GM18505 (cell line): ENCODE results near the gene TMEM129.

Source experiments
- ATAC-seq: cut with Tn5 transposase; IDR thresholded peaks from one replicate; pipeline ENCODE4 v1.9.1; 2021; ENCODE audit not compliant: unreplicated experiment
- POLR2A ChIP-seq: IDR thresholded peaks from 4 replicates; pipeline ENCODE4 v1.6.1; 2011; ENCODE audit warnings: borderline replicate concordance; ENCODE audit not compliant: insufficient read depth, insufficient read length; ENCODE audit errors: extremely low read depth

TMEM129 gene

DNA sequence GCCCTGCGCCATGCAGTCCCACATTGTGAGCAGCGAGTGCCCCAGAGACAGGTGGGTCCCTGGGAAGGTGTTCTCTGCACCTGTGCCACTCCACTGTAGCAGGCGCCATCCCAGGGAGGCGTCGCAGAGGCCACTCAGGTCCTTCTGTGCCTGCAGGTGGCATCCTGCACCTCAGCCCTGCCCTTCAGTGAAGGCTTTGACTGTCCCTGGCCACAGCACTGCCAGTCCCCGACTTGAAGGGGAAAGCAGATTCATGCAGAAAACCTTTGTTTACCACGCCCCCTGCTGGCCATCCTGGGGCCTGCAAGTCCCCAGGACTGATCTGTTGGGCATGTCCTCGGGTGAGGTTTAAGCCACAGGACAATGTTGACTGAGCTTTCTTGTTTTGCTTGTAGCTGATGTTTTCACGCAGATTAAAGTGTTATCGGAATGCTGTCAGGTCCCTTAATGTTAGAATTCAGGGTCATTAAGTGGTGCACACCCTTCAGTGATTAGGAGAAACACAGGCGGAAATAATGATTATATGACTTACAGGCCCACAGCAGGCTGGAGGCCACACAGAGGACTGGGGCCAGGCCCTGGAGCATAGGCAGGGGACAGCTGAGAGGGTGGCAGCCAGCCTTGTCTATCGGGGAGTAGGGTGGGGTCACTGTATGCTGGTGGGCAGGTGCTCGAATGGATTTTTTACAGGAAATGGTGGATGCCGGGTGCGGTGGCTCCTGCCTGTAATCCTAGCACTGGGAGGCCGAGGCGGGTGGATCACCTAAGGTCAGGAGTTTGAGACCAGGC lies 5.2 kb upstream of the TMEM129 start:
- ATAC-seq, result no peak
- TF ChIP-seq POLR2A, result no peak

DNA sequence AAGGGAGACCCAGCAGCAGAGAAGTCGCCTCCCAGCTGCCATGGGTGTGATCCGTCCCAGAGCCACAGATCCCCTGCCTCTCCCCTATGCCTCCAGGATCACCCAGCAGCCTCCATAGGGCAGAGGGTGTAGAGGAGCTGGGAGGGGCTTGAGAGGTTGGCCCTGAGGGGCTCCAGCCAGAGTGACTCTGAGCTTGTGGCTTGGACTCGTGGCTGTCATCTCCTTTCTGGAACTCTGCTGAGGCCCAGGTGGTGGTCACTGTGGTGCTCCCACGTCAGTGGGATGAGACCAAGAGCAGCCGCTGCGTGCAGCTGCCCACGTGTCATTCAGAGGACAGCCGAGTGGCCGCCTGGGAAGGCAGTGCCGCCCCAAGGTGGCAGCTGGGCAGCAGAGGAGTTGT lies 4.4 kb upstream of the TMEM129 start:
- ATAC-seq, result no peak
- TF ChIP-seq POLR2A, result no peak

DNA sequence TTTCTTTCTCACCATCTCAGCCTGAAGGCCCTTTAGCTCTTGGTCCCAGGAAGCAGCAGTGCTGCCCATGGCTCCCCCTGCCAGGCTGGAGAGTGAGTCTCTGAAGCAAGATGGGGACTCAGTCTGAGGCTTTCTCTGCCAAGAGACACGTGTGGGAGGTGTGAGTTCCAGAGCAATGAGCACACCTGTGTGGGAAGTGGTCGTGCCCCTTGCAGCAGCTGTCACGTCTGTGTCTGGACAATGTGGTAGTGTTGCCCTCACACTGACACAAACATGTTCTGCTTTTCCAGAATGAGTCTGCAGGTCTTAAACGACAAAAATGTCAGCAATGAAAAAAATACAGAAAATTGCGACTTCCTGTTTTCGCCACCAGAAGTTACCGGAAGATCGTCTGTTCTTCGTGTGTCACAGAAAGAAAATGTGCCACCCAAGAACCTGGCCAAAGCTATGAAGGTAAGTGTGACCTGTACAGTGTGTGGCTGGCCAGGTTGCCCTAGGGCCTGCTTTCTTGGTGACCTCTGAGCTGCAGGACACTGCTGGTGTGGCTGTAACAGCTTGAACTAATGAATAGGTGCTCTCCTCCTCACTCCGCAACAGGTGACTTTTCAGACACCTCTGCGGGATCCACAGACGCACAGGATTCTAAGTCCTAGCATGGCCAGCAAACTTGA lies 2.1 kb upstream of the TMEM129 start:
- ATAC-seq, result no peak
- TF ChIP-seq POLR2A, result peak; percentile 30

DNA sequence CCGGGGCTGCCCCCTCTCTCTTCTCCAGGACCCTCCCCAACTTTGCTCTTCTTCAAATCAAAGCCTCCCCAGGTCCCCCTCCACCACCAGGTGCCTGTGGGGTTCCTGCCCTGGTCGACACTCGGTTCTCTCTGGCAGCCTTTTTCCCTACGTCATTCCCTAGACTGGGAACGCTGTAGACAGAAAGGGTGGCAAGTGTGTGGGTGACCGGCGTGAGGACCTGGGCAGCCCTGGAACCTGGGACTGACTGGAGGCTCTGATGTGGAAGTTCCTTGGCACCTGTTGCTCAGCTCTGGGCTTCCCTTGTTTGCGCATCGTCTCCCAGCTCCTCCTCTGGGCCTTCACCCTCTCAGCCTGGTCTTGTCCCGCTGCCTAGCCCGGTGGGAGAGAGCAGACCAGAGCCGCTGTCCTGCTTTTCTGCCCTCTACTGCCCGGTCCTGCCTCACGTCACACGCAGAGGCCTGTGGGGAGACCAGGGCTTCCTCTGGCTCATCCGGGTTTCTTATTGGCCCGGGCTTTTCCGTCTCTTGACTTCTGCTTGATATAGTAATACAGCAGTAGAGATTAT lies 1.5 kb upstream of the TMEM129 start:
- ATAC-seq, result no peak
- TF ChIP-seq POLR2A, result no peak

DNA sequence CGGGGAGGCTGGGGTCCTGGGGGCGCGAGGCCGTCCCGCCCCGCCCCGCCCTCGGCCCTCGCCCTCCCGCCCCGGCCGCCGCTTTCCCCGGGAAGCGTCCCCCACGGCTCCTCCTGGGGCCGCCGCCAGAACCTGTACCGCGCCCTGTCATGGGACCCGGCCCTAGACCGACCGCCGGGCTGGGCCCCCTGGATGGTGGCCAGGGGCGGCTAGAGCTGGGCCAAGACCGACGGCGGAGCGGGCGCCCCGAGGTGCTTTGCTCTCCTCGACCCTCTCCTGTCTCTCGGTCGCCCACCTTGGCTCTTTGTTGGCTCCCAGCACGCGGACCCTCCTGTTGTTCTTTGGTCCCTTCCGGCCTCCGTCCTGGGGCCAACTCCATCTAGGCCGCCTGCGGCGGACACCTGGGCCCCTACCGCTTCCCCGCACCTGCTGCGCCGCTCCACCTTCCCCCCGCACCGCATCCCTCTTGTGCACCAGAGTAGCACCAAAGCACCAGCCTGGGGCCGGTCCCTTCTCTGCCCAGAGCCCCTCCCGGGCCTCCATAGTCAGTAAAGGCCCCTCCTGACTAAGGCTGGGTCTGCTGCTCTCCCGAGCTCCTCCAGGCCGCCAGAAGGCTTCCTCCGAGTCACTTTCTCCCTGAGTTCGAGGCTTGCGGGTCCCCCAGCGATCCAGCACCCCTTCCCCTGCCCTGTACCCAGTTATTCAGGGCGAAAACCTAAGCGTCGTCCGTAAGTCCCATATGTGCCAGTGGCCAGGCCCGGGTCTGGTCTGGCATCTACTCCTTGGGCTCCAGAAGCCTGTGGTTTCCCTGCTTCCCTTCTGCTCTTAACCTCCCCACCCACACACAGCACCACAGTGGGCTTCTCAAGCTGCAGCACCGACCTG lies 785 bp upstream of the TMEM129 start:
- TF ChIP-seq POLR2A, result no peak
- peak; percentile 1 for ATAC-seq

DNA sequence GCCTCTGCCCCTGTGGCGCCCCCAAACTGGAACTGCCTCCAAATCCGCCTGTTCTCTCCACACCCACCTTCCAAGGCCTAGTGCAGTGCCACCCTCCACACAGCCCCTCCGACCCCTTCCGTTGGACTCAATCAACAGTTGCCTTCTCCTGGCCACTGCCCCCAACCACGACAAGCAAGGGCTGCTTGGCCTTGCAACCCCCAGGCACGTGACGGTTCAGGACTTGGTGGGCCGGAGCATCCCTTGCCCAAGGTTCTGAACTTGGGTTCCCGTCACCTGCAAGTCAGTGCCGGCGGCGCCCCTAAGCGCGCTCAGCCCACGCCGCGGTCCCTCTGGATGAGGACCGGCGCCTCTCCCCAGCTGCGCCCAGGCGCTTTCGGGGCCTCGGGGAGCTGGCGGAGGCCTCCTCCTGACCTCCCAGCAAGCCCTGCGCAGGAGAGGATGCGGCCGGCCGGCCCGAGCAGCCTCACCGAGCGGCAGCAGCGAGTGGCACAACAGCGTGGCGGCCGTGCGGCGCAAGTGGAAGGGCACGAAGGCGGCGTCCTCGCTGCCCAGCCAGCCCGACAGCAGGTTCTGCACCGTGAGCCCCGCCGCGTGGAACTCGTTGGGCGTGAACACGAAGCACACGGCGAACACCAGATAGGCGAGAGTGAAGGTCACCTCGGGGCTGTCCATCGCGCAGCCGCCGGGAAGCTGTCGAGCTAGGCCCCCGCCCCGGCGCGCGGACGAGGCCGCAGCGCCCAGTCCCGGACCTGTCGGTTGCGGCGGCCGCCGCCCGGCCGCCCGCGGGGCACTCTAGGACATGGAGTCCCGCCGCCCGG lies 750 bp downstream of the TMEM129 start:
- peak; percentile 8 for TF ChIP-seq POLR2A
- ATAC-seq, result peak; percentile 15

DNA sequence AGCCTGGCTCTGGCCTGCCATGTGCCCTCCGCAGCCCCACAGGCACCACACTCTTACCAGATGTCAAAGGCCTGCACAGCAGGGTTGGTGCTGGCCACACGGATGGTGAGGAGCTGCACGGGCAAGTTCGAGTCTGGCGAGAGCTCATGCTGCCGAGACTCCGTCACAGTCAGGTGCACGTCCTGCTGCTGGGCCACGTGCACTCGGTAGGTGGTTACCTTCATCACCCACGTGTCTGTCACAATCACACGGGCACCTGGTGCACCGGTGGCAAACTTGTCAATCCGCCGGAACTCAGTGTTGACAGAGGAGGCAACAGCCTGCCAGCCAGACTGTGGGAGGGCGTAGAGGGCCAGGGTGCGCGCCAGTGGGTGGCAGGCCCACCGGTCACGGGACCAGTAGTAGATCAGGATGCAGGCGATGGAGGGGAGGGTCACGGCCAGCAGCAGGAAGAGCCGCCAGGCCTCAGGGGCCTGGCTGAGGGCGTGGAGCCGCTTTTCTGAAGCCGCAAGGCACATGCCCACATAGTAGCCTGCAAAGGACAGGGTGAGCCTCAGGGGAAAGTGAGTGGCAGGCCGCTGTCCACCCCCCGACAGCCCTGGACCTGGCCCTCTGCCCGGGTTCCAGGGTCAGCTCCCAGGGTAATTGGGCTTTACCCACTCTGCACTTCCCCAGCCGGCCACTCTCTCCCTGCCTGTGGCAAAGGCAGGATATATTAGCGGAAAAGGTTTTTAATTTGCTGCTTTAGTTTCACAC lies 2.9 kb downstream of the TMEM129 start:
- peak; percentile 21 for TF ChIP-seq POLR2A
- no peak for ATAC-seq

DNA sequence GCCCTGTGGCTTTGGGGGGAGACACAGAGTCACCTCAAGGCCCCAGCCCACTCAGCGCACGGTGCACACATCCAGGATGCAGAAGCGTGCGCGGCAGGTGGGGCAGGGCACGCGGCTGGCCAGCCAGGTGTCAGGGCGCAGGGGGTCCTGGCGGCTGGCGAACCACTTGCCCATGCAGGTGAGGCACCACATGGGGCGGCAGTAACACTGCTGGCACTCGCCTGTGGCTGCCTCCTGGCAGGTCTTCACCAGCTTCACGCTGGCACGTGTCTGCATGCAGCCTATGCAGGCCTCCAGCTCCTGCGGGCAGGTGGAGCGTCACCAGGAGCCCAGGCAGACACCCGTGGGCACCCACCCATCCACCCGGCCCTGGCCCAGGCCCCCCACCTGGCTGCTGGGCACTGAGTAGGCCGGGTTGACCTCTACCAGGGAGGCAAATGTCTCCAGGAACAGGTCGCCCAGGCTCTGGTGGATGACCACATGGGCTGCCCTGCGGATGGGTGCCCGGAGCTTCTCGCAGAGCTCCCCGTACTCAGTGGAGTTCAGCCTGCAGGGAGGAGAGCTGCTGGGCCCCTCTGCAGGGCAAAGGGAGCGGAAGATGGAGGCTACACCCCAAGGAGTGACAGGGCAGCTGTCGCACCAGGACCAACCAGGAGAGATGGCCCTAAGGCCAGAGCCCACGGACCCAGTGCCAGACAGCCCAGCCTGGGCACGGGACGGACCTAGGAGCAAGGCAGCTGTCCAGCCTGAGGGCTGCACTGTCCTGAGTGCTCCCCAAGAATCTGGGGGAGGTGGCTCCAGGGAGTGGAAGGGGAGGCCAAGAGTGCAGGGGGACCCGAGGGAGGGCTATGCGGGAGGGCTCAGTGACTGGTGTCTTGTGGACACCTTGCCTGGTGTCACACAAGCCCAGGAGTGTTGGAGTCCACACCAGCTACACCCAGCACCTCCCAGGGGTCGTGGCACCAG lies 3.7 kb downstream of the TMEM129 start:
- no peak for ATAC-seq
- no peak for TF ChIP-seq POLR2A

DNA sequence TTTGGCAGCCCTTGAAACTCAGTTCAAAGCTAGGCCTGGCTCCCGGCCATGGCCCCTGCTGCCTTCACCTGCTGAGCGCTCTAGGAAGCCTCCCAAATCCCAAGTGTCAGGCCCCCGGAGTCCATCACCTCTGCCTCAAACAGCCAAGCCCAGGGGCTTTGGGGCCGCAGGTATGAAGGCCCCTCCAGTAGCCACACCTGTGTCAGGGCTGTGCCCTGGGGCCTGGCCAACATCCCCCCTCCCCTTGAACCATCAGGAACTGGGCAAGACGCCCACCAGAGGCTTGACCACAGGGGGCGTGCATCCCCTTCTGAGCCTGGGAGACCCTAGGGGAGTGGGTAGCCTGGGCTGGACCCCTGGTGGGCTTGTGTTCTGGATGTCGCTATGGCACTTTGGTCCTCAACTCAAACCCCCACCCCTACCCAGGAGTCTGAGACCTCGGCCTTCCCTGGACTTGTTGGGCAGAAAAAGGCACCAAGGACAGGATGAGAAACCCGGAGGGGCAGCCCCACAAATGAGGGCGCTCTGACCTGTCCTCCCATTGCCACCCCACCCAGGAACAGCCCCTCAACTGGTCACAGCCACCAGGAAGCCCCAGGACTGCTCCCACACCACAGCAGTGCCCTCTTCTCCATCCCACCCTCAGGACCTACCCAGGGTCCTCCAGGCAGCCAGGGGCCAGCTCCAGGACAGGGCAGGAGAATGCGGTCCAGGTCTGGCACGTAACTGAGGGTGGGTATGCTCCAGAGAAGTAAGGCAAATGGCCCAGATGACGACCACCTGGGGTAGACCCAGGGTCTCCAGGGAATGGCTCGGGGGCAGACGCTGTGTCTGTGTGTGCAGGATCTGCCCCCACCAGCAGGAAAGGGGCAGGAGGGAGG lies 4.8 kb downstream of the TMEM129 start:
- ATAC-seq, result no peak
- no peak for TF ChIP-seq POLR2A
